Right renal pelvis (tissue), 4 donors: Measurements from ENCODE around the gene RBBP8NL. TPM values are rescaled to one million over a fixed set of nuclear protein-coding genes. Genes with fewer than 3 reads are reported as not detected.
"Not testable (repeated sequence)": the region's sequence is repeated elsewhere in the genome, so short reads cannot be mapped to it uniquely, and the experiment has no call there.

Source experiments
- DNase-seq, 4 donors: peaks; one replicate each; pipeline ENCODE4 v3.0.0-alpha.2; 2013; ENCODE audit warnings: low read depth in 4 of 4, low spot score in 3 of 4, missing footprints in 1 of 4
- polyA plus RNA-seq, 4 donors: library from polyadenylated mRNA; unstranded; fragments of 120-200 nt; gene quantifications; one replicate each; pipeline ENCODE4 v1.2.1, GENCODE V29; 2013; ENCODE audit not compliant: insufficient read length in 4 of 4

The RBBP8NL gene
- polyA plus RNA-seq, 4 donors, result 1.4 to 2.3 (median 1.7) TPM

- no peak for DNase-seq
Observed at GRCh38 chr20:62446888-62447869, 19.8 kb upstream of the RBBP8NL start.

GRCh38 chr20:62446481-62446880 lies 19.1 kb upstream of the RBBP8NL start:
- no peak for DNase-seq

- no peak for DNase-seq
Observed at GRCh38 chr20:62445553-62446340, 18.4 kb upstream of the RBBP8NL start.

- no peak for DNase-seq
Observed at GRCh38 chr20:62444286-62444685, 16.9 kb upstream of the RBBP8NL start.

GRCh38 chr20:62441987-62442539 lies 14.7 kb upstream of the RBBP8NL start:
- no peak for DNase-seq

- no peak for DNase-seq
Observed at GRCh38 chr20:62439218-62439617, 11.9 kb upstream of the RBBP8NL start.

- DNase-seq, result no peak
Observed at GRCh38 chr20:62437927-62438326, 10.6 kb upstream of the RBBP8NL start.

- no peak for DNase-seq
Observed at GRCh38 chr20:62437496-62437895, 10.2 kb upstream of the RBBP8NL start.

- DNase-seq, result no peak
Observed at GRCh38 chr20:62436692-62437091, 9.4 kb upstream of the RBBP8NL start.

- DNase-seq, result no peak
Observed at GRCh38 chr20:62433658-62434497, 6.5 kb upstream of the RBBP8NL start.

GRCh38 chr20:62430866-62431447 lies 3.6 kb upstream of the RBBP8NL start:
- DNase-seq, result no peak

GRCh38 chr20:62430311-62430853 lies 3.0 kb upstream of the RBBP8NL start:
- DNase-seq, result no peak

GRCh38 chr20:62429455-62430310 lies 2.3 kb upstream of the RBBP8NL start:
- no peak for DNase-seq

GRCh38 chr20:62428396-62429295 lies 1.3 kb upstream of the RBBP8NL start:
- DNase-seq, result no peak

- no peak for DNase-seq
Observed at GRCh38 chr20:62428002-62428372, 648 bp upstream of the RBBP8NL start.

GRCh38 chr20:62426699-62427131 lies 624 bp downstream of the RBBP8NL start:
- DNase-seq, result no peak

GRCh38 chr20:62426059-62426348 lies 1.3 kb downstream of the RBBP8NL start:
- not testable (repeated sequence) for DNase-seq
